K562 (cell line): ENCODE measurements around the gene CD300LG. TPM values are rescaled to one million over a fixed set of nuclear protein-coding genes. Genes with fewer than 3 reads are reported as not detected.

Experiments
- ATAC-seq: fragments of 200-7000 bp; cut with Tn5 transposase; 3 replicates; pipeline ENCODE4 v1.9.1; 2020; ENCODE audit warnings: moderate library complexity
- BruUV-seq: library from RNA; stranded (reverse); fragments of 400-500 nt; replicated peaks from 2 replicates; lab custom pipeline; 2021; lab: Mats Ljungman, UMichigan
- CTCF ChIA-PET: fragments of 300-600 bp; formaldehyde crosslinking; extraction: SDS; loops from one replicate; lab custom pipeline; 2021; ENCODE audit warnings: low intra/inter-chr PET ratio; lab: Yijun Ruan, JAX
- POLR2A ChIA-PET: fragments of 300-600, 350-650 bp; sonication (Branson Sonifier 250); formaldehyde crosslinking; extraction: SDS; loops from one replicate; lab custom pipeline; 2021; ENCODE audit warnings: antibody characterized with exemption, inconsistent platforms; lab: Yijun Ruan, JAX
- DNase-seq, 4 experiments: peaks; one replicate each; pipeline versions ENCODE4 v3.0.0 to v3.0.0-alpha.2; 2011 to 2018; ENCODE audit warnings: low spot score in 3 of 4, mixed read lengths in 3 of 4; ENCODE audit errors: extremely low read depth in 1 of 4
- FAIRE-seq: peaks from 2 replicates; lab custom pipeline; 2011; peaks lifted over from hg19 to GRCh38; lab: Jason Lieb, UNC
- H2AFZ ChIP-seq: 2 replicates; pipeline ENCODE4 v1.6.0; 2011; ENCODE audit warnings: low read depth, low read length, control low read depth, inconsistent platforms
- H3K27ac ChIP-seq: fragments of 200-600 bp; 3 replicates; pipeline ENCODE4 v1.8.0; 2011; ENCODE audit warnings: low read depth, mild to moderate bottlenecking, control low read depth, inconsistent platforms, low read length, moderate library complexity, mixed read lengths; ENCODE audit errors: extremely low read depth
- H3K27me3 ChIP-seq, 2 experiments: fragments of 300-600 bp in 1 of 2; 2 replicates in 1 of 2; 3 replicates in 1 of 2; pipeline versions ENCODE4 v1.6.0 to v1.8.0; 2011; ENCODE audit warnings: inconsistent platforms in 2 of 2, low read length in 2 of 2, mild to moderate bottlenecking in 1 of 2, mixed read lengths in 1 of 2, moderate library complexity in 1 of 2; ENCODE audit not compliant: control insufficient read depth in 2 of 2, insufficient read depth in 2 of 2
- H3K36me3 ChIP-seq: fragments of 300-600 bp; 3 replicates; pipeline ENCODE4 v1.8.0; 2011; ENCODE audit warnings: mild to moderate bottlenecking, low read length, inconsistent platforms; ENCODE audit not compliant: control insufficient read depth, insufficient read depth
- H3K4me1 ChIP-seq, 2 experiments: fragments of 200-600 bp in 1 of 2; replicated peaks in 1 of 2; 2 replicates in 1 of 2; 3 replicates in 1 of 2; pipeline versions ENCODE4 v1.5.1 to v1.8.0; 2011; ENCODE audit warnings: inconsistent platforms in 2 of 2, low read length in 2 of 2, mild to moderate bottlenecking in 1 of 2, mixed read lengths in 1 of 2, moderate library complexity in 1 of 2; ENCODE audit not compliant: control insufficient read depth in 2 of 2, insufficient read depth in 2 of 2
- H3K4me2 ChIP-seq: 2 replicates; pipeline ENCODE4 v1.6.1; 2011; ENCODE audit warnings: low read length, control low read depth, inconsistent platforms, mixed read lengths; ENCODE audit not compliant: insufficient read depth
- H3K4me3 ChIP-seq: fragments of 200-600 bp; sonication (generic), shearing (Covaris generic); 2 replicates; pipeline ENCODE4 v1.5.1; 2016; ENCODE audit warnings: control low read depth, inconsistent platforms
- H3K79me2 ChIP-seq: fragments of 200-600 bp; 3 replicates; pipeline ENCODE4 v1.8.0; 2011; ENCODE audit warnings: low read length, inconsistent platforms; ENCODE audit not compliant: control insufficient read depth, insufficient read depth
- H3K9ac ChIP-seq, 2 experiments: 2 replicates each; pipeline versions ENCODE4 v1.6.0 to v1.6.1; 2011; ENCODE audit warnings: low read depth in 2 of 2, low read length in 2 of 2, control low read depth in 1 of 2, inconsistent platforms in 1 of 2, mild to moderate bottlenecking in 1 of 2, mixed read lengths in 1 of 2; ENCODE audit not compliant: insufficient read depth in 1 of 2
- H3K9me1 ChIP-seq: one replicate; pipeline ENCODE4 v1.6.0; 2011; ENCODE audit warnings: inconsistent platforms, mild to moderate bottlenecking, low read length, moderate library complexity; ENCODE audit not compliant: control insufficient read depth, insufficient read depth
- H3K9me3 ChIP-seq: replicated peaks from 2 replicates; pipeline ENCODE4 v1.5.1; 2011; ENCODE audit warnings: low read depth, low read length, inconsistent platforms; ENCODE audit not compliant: control insufficient read depth, insufficient read depth
- H4K20me1 ChIP-seq: replicated peaks from 2 replicates; pipeline ENCODE4 v1.6.1; 2011; ENCODE audit warnings: low read length, inconsistent platforms, mixed read lengths; ENCODE audit not compliant: control insufficient read depth, insufficient read depth
- ARID3B ChIP-seq: fragments of 250-450 bp; sonication (Bioruptor Pico); IDR thresholded peaks from 2 replicates; pipeline ENCODE4 v1.4.0; 2020; ENCODE audit warnings: borderline replicate concordance
- CREB3 ChIP-seq: fragments of 450-650 bp; conservative IDR thresholded peaks from 2 replicates; pipeline ENCODE4 v1.6.1; 2016; ENCODE audit warnings: missing genetic modification characterization, low read depth, mild to moderate bottlenecking, missing compliant biosample characterization, moderate library complexity
- KAT7 ChIP-seq: sonication (generic); formaldehyde crosslinking; IDR thresholded peaks from 2 replicates; pipeline ENCODE4 v1.8.0; 2022; ENCODE audit warnings: missing genetic modification reagents, mild to moderate bottlenecking, borderline replicate concordance
- MXI1 ChIP-seq: IDR thresholded peaks from 2 replicates; pipeline ENCODE4 v1.6.1; 2011; ENCODE audit warnings: low read depth, mild to moderate bottlenecking, improper control_type of control experiment, low read length
- NR1H2 ChIP-seq: sonication (generic); formaldehyde crosslinking; IDR thresholded peaks from 2 replicates; pipeline ENCODE4 v1.4.0; 2020; ENCODE audit warnings: mild to moderate bottlenecking, missing genetic modification reagents
- NRF1 ChIP-seq, 2 experiments: fragments of 450-650 bp; IDR thresholded peaks in 1 of 2; conservative IDR thresholded peaks in 1 of 2; 2 replicates each; pipeline ENCODE4 v1.6.1; 2014; ENCODE audit warnings: mild to moderate bottlenecking in 2 of 2
- SAFB ChIP-seq: fragments of 200-400 bp; formaldehyde crosslinking; IDR thresholded peaks from 2 replicates; pipeline ENCODE4 v1.6.1; 2017; ENCODE audit warnings: low read depth, low read length, borderline replicate concordance
- SETDB1 ChIP-seq: IDR thresholded peaks from one replicate; pipeline ENCODE4 v1.6.1; 2012; ENCODE audit warnings: low read length, control low read depth, inconsistent platforms
- SOX6 ChIP-seq: fragments of 450-650 bp; IDR thresholded peaks from 2 replicates; pipeline ENCODE4 v1.6.1; 2014; ENCODE audit warnings: mild to moderate bottlenecking
- SP1 ChIP-seq: sonication (generic); formaldehyde crosslinking; IDR thresholded peaks from 2 replicates; pipeline ENCODE4 v1.8.1; 2022; ENCODE audit warnings: mild to moderate bottlenecking, missing genetic modification reagents
- TCFL5 ChIP-seq: fragments of 250-450 bp; sonication (Bioruptor Pico); conservative IDR thresholded peaks from 2 replicates; pipeline ENCODE4 v1.6.1; 2021; ENCODE audit warnings: mild to moderate bottlenecking, moderate library complexity, matching md5 sums
- THAP12 ChIP-seq: fragments of 250-450 bp; sonication (Bioruptor Pico); IDR thresholded peaks from 2 replicates; pipeline ENCODE4 v1.9.0; 2021; ENCODE audit warnings: mild to moderate bottlenecking, inconsistent platforms
- ZNF146 ChIP-seq: IDR thresholded peaks from one replicate; pipeline ENCODE4 v1.6.1; 2018; ENCODE audit warnings: missing compliant biosample characterization; ENCODE audit not compliant: unreplicated experiment
- ZNF23 ChIP-seq: fragments of 250-450 bp; sonication (Bioruptor Pico); IDR thresholded peaks from 2 replicates; pipeline ENCODE4 v1.4.0; 2020; ENCODE audit warnings: mild to moderate bottlenecking
- ZNF561 ChIP-seq: fragments of 450-650 bp; formaldehyde crosslinking; conservative IDR thresholded peaks from 2 replicates; pipeline ENCODE4 v1.4.0; 2020; ENCODE audit warnings: mild to moderate bottlenecking, moderate library complexity
- ZZZ3 ChIP-seq: fragments of 450-650 bp; IDR thresholded peaks from 2 replicates; pipeline ENCODE4 v1.6.1; 2016; ENCODE audit warnings: antibody characterized with exemption, mild to moderate bottlenecking, moderate library complexity
- WGBS: fragments of 100-300 bp; shearing (Covaris generic); methylation state at CpG from one replicate; pipeline ENCODE4 v1.1.6; 2016; ENCODE audit warnings: low coverage, mixed read lengths; ENCODE audit not compliant: insufficient coverage; ENCODE audit errors: missing lambda C conversion rate; 5-methylcytosine and 5-hydroxymethylcytosine counted together
- in situ Hi-C: fragments of 300-500 bp; cut with MboI; formaldehyde crosslinking; loops from 4 replicates; pipeline ENCODE4 v1.15.0; 2018; ENCODE audit warnings: inconsistent platforms, mixed read lengths
- intact Hi-C: fragments of 100-400 bp; cut with micrococcal nuclease; formaldehyde crosslinking; loops from 2 replicates; pipeline ENCODE4 v1.14.2; 2022
- polyA plus RNA-seq, 8 experiments: library from polyadenylated mRNA; depleted of rRNA in 4 of 8; stranded (reverse) in 5 of 8; unstranded in 3 of 8; fragments of >200 nt; fragmentation: Nextera tagmentation in 2 of 8; fragmentation: Illumina TruSeq in 1 of 8; extraction: Ambion mirVana in 2 of 8; extraction: Trizol in 1 of 8; gene quantifications; 2 replicates each; pipeline versions ENCODE4 v1.2.1 to v1.2.3, GENCODE V29; 2011 to 2014; ENCODE audit warnings: inconsistent platforms in 1 of 8, missing spikeins in 1 of 8
- total RNA-seq, 7 experiments: library from RNA; depleted of rRNA in 6 of 7; stranded (reverse); fragments of >200 nt in 6 of 7; fragmentation: Illumina TruSeq in 2 of 7; extraction: Trizol in 2 of 7; gene quantifications; 2 replicates each; pipeline versions ENCODE4 v1.2.1 to v1.2.3, GENCODE V29; 2011 to 2021; ENCODE audit warnings: low replicate concordance in 1 of 7

CD300LG gene
- total and polyA plus RNA-seq, 9 of the 15 experiments (the other 6 are each of a cell fraction or from before 2014, with no cell fraction given), result not detected

GRCh38 chr17:43842091-43842974 lies 4.6 kb upstream of the CD300LG start (continued):
- 0 out of 2 replicates have a peak, but pooled peaks have one; percentile 24 for TF ChIP-seq MXI1
- TF ChIP-seq SAFB, result peak; percentile 92

- H3K36me3 ChIP-seq, result no peaks in the 10 kb centered on the region
- H3K4me3 ChIP-seq, result no peak overlapping the region
- TF ChIP-seq ZNF146 (CRISPR knock-in tag) (no peak), ZZZ3 (no peak), SP1 (CRISPR knock-in tag) (no peak), ARID3B (no peak), SOX6 (no peak), ZNF23 (CRISPR knock-in tag) (no peak), THAP12 (no peak), NR1H2 (CRISPR knock-in tag) (no peak), CREB3 (tag) (no peak), SETDB1 (no peak), TCFL5 (CRISPR knock-in tag) (no peak), ZNF561 (CRISPR knock-in tag) (no peak), KAT7 (CRISPR knock-in tag) (no peak), NRF1 (conservative IDR thresholded peaks at IDR 0.05 in 1 of 2, IDR thresholded peaks at IDR 0.05 in 1 of 2) (no peak)
- in situ Hi-C loops (no loop called here), intact Hi-C loops (loop anchor here (10.0 kb wide), 1 partner anchor 148 kb away; no protein-coding TSS in a partner anchor)
- no peak overlapping the region for H3K27ac ChIP-seq
- peak overlapping the region; percentile 68 for H2AFZ ChIP-seq
- FAIRE-seq, result no peak
- no peaks in the 10 kb centered on the region for H3K9me1 ChIP-seq
- H3K4me1 ChIP-seq, result peaks cover 16 to 22% of the 10 kb centered on the region in 2 experiments
- ATAC-seq, result no peak
- no TSS peak for BruUV-seq
- no peaks in the 10 kb centered on the region for H3K9me3 ChIP-seq
- ChIA-PET POLR2A (interaction anchor here (0.7 to 1.0 kb wide), 2 partner anchors 9 to 30 kb away, joined by 3 to 4 read pairs; no protein-coding TSS in a partner anchor), CTCF (interaction anchor here (0.7 kb wide), 1 partner anchor 147 kb away, joined by 8 read pairs; no protein-coding TSS in a partner anchor)
- WGBS, result 3% methylated on average over 7 of the region's 7 CpGs
- H3K27me3 ChIP-seq, result peaks cover 0 to under 1% of the 10 kb centered on the region in 2 experiments; a peak in 1 of 5 replicates
- H3K9ac ChIP-seq, result no peak overlapping the region
- no peaks in the 10 kb centered on the region for H3K79me2 ChIP-seq
- H4K20me1 ChIP-seq, result no peaks in the 10 kb centered on the region; the same call in 1 of the 2 replicates
- no peak for DNase-seq
- H3K4me2 ChIP-seq, result peak overlapping the region; percentile 68
These were observed 4.0 kb upstream of the CD300LG start for GRCh38 chr17:43842975-43843325.
